Activated CD4-positive, alpha-beta T cell treated with anti-CD3 and anti-CD28 coated beads, Interleukin-2, amount 10 ng/mL, durations not matched to agents 7 days and 5 days (primary cell): Measurements from ENCODE around the gene SLC25A51. TPM values are rescaled to one million over a fixed set of nuclear protein-coding genes. Genes with fewer than 3 reads are reported as not detected.

Experiments used
- CTCF ChIA-PET: fragments of 350-600 bp; sonication (Branson Sonifier 250); formaldehyde crosslinking; loops from one replicate; lab custom pipeline; 2021; ENCODE audit warnings: antibody characterized with exemption; lab: Charles Lee
- POLR2A ChIA-PET: fragments of 350-600 bp; sonication (Branson Sonifier 250); formaldehyde crosslinking; loops from one replicate; lab custom pipeline; 2021; ENCODE audit warnings: antibody characterized with exemption; lab: Charles Lee
- DNase-seq: peaks from one replicate; pipeline ENCODE4 v3.0.0-alpha.2; 2020
- H3K27ac Mint-ChIP-seq: one replicate; pipeline ENCODE4 v1.8.0; 2021; ENCODE audit warnings: mild to moderate bottlenecking, moderate library complexity, mixed read lengths
- H3K27me3 Mint-ChIP-seq: one replicate; pipeline ENCODE4 v1.8.0; 2021; ENCODE audit warnings: mixed read lengths
- H3K36me3 Mint-ChIP-seq: one replicate; pipeline ENCODE4 v1.8.0; 2021; ENCODE audit warnings: low read depth, mixed read lengths
- H3K4me1 Mint-ChIP-seq: one replicate; pipeline ENCODE4 v1.8.0; 2021; ENCODE audit warnings: mixed read lengths
- H3K4me3 Mint-ChIP-seq: one replicate; pipeline ENCODE4 v1.8.0; 2021; ENCODE audit warnings: mild to moderate bottlenecking, moderate library complexity, mixed read lengths
- H3K9me3 Mint-ChIP-seq: one replicate; pipeline ENCODE4 v1.8.0; 2021; ENCODE audit warnings: mixed read lengths
- total RNA-seq, 2 experiments: library from RNA; stranded (reverse); gene quantifications; one replicate each; pipeline ENCODE4 v1.2.3, GENCODE V29; 2021

The SLC25A51 gene, protein sequence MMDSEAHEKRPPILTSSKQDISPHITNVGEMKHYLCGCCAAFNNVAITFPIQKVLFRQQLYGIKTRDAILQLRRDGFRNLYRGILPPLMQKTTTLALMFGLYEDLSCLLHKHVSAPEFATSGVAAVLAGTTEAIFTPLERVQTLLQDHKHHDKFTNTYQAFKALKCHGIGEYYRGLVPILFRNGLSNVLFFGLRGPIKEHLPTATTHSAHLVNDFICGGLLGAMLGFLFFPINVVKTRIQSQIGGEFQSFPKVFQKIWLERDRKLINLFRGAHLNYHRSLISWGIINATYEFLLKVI
- 10 to 100 TPM; 30.5 to 36.8 TPM for total RNA-seq

DNA sequence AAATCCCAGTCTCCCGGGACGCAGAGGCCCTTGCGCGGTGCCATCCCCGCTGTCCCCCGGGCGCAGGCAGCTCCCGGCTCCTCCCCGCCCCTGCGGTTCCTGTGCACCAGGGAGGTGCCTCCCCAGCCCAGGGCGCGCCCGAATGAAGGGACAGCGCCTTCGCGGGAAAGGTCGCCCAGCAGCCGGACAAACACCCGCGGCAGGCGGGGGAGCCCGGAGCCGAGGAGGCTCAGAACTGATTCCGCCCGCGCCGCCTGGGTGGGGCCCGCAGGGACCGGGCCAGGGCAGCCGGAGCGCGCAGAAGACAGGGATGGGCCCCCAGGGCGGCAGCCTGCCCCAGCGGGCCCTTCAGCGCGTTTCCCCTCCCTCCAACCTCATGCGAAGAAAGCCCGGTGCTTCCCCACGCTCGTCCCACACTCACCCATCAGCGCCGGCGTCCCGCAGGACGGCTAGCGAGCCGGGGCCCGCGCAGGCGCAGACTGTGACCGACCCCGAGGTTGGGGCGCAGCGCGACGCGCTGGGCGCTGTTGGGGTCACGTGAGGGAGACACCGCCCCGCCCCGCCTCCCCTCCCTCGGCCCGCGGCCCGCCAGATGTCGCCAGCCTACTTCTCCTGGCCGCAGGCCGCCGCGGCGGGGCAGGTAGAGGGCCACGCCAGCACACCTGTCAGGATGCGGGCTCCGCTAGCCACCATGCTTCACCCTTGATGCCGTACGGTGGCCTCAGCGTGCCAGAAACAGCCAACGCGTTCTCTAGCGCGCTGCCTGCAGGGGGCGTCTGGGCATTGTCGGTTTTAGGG lies at the start of gene SLC25A51:
SLC25A51 (minus strand) TSS at position 481 of the 798 bp plus-strand sequence. CDS start 15,577 bp downstream, outside the sequence.
- Mint-ChIP-seq H3K27ac (peak within 1 kb of the TSS; percentile 94), H3K4me3 (peak within 1 kb of the TSS; percentile 89), H3K27me3 (peaks cover 2% of the 10 kb centered on the region), H3K4me1 (peaks cover 24% of the 10 kb centered on the region), H3K9me3 (no peaks in the 10 kb centered on the region), H3K36me3 (peaks cover 12% of the 10 kb centered on the region)
- ChIA-PET CTCF (interaction anchor here (1.3 kb wide), 2 partner anchors 10 to 184 kb away, joined by 6 to 7 read pairs; no protein-coding TSS in a partner anchor), POLR2A (no interaction called here)
- peak; percentile 94 for DNase-seq

DNA sequence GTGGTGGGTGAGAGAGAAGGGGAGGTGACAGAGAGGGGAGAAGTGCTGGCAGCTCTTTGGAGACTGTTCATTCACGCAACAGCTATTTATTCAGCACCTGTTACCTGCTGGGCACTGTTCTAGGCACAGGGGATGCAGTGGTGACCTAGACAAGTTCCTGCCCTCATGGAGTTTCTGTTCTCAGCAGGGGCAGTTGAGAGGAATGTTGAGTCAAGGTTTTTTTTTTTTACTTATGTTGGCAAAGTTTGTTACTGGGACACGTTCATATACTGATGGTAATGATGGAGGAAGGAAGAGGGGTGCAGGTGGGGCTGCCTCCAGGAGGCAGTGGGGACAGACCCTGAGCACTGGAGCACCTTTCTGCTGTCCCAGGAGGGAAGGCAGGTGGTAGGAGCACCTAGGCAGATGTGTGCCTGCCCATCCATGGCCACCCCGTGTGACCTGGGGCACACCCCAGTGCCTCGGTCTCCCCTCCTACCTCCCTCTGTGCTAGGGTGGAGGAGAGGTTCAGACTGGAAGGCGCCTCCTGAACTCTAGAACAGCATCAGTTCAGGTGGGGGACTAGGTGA lies 49.4 kb upstream of the SLC25A51 start:
- no peaks in the 10 kb centered on the region for H3K36me3 Mint-ChIP-seq
- H3K4me3 Mint-ChIP-seq: no peak overlapping the region
- no peaks in the 10 kb centered on the region for H3K27me3 Mint-ChIP-seq
- ChIA-PET POLR2A (no interaction called here), CTCF (interaction anchor here (0.7 kb wide), 1 partner anchor 173 kb away, joined by 4 read pairs; no protein-coding TSS in a partner anchor)
- no peaks in the 10 kb centered on the region for H3K9me3 Mint-ChIP-seq
- peak overlapping the region; percentile 55 for H3K27ac Mint-ChIP-seq
- no peak for DNase-seq
- H3K4me1 Mint-ChIP-seq: peaks cover 13% of the 10 kb centered on the region

DNA sequence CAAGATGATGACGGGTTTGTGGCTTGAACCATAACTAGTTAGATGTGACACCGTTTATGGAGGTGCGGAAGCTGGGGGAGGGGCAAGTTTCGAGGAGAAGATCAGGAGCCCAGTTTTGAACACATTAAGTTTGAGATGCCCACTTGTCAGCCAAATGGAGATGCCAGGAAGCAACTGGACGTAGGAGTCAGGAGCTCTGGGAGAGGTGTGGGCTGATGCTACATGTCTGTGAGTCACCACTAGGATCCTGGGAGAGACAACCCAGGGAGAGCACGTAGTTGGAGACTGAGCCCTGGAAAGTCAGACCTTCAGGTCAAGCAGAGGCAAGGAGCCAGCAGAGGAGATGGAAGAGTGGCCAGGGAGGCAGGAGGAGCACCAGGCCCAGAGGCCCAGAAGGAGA lies 48.8 kb upstream of the SLC25A51 start:
- H3K36me3 Mint-ChIP-seq: no peaks in the 10 kb centered on the region
- H3K9me3 Mint-ChIP-seq: no peaks in the 10 kb centered on the region
- no peaks in the 10 kb centered on the region for H3K27me3 Mint-ChIP-seq
- DNase-seq: no peak
- ChIA-PET POLR2A (no interaction called here), CTCF (interaction anchor here (0.7 kb wide), 1 partner anchor 173 kb away, joined by 4 read pairs; no protein-coding TSS in a partner anchor)
- no peak overlapping the region for H3K4me3 Mint-ChIP-seq
- peaks cover 13% of the 10 kb centered on the region for H3K4me1 Mint-ChIP-seq
- no peak overlapping the region for H3K27ac Mint-ChIP-seq

DNA sequence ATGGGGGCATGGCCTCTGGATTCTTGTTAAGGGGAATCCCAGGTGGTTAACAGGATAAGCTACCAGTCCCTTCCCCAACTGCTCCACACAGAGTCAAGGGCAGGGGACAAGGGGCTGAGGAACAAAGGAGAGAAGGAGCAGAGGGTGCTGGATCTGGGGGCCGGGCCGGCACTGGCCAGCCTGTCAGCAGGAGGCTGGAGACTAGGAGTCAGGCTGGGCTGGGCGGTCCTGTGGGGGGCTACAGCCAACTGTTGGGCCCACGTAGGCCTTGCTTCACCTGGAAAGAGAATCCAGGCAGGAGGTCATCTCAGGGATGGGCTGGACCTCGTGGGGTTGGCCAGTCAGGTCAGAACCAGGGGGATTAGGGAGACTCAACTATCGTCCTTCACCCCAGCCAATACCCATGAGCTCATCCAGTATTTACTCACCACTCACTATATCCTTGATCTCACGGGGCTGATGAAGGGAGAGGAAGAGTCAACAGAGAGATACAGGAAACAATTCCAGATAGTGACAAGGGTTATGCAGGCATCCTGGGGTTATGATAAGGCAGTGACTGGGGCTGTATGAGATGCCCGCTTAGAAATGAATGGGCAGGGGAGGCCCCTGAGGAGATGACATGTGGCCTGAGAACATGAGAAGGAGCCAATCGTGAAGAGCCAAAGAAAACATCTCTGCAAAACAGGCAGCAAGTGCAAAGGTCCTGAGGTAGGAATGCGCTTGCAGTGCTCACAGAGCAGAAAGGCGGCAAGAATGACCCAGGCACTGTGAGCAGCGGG lies 47.9 kb upstream of the SLC25A51 start:
- no peak overlapping the region for H3K4me3 Mint-ChIP-seq
- ChIA-PET CTCF (interaction anchor here (1.0 kb wide), 1 partner anchor 10 kb away, joined by 3 read pairs; no protein-coding TSS in a partner anchor), POLR2A (no interaction called here)
- DNase-seq: no peak
- no peak overlapping the region for H3K27ac Mint-ChIP-seq
- no peaks in the 10 kb centered on the region for H3K36me3 Mint-ChIP-seq
- H3K9me3 Mint-ChIP-seq: no peaks in the 10 kb centered on the region
- no peaks in the 10 kb centered on the region for H3K27me3 Mint-ChIP-seq
- peaks cover 13% of the 10 kb centered on the region for H3K4me1 Mint-ChIP-seq

DNA sequence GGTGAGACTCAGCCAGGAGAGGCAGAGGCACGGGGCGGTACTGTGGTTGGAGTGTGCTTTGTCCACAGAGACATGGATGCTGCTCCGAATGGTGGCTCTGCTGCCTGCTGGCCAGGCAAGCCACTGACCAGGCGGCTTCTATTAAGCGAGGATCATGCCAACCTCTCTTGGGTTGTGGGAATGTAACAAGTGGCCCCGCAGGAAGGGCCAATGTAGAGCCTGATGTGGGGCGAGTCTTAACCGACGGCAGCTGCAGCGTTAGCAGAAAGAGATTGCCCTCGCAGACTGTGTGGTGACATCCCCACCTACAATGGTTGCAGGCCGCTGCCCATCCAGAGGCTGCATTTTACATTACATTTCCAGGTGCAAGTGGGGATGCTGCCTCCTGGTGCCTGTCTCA lies 46.6 kb upstream of the SLC25A51 start:
- Mint-ChIP-seq H3K4me1 (peaks cover 13% of the 10 kb centered on the region), H3K27ac (no peak overlapping the region), H3K9me3 (no peaks in the 10 kb centered on the region), H3K27me3 (no peaks in the 10 kb centered on the region), H3K36me3 (no peaks in the 10 kb centered on the region), H3K4me3 (no peak overlapping the region)
- ChIA-PET POLR2A (no interaction called here), CTCF (no interaction called here)
- DNase-seq: no peak

DNA sequence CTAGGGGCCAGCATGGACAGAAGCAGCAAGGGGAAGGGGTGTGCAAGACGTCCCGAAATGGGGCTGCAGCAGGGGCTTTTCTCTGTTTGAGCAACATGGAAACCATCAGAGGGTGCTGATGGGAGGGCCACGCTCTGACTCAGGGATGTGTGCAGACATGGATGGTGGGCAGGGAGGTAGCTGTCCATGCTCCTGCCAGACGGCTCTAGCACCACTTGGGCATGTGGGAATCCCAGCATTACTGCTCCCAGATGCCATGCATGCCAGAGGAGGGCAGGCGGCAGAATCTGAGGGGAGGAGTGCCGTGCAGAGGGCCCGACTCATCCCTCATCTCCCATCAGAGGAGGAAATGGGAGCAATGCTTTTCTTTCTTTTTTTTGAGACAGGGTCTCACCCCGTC lies 45.6 kb upstream of the SLC25A51 start:
- H3K36me3 Mint-ChIP-seq: no peaks in the 10 kb centered on the region
- H3K9me3 Mint-ChIP-seq: no peaks in the 10 kb centered on the region
- ChIA-PET POLR2A (no interaction called here), CTCF (interaction anchor here (0.6 kb wide), 2 partner anchors 12 to 100 kb away, joined by 3 read pairs; no protein-coding TSS in a partner anchor)
- H3K27me3 Mint-ChIP-seq: no peaks in the 10 kb centered on the region
- no peak for DNase-seq
- H3K4me3 Mint-ChIP-seq: no peak overlapping the region
- no peak overlapping the region for H3K27ac Mint-ChIP-seq
- H3K4me1 Mint-ChIP-seq: peaks cover 13% of the 10 kb centered on the region

DNA sequence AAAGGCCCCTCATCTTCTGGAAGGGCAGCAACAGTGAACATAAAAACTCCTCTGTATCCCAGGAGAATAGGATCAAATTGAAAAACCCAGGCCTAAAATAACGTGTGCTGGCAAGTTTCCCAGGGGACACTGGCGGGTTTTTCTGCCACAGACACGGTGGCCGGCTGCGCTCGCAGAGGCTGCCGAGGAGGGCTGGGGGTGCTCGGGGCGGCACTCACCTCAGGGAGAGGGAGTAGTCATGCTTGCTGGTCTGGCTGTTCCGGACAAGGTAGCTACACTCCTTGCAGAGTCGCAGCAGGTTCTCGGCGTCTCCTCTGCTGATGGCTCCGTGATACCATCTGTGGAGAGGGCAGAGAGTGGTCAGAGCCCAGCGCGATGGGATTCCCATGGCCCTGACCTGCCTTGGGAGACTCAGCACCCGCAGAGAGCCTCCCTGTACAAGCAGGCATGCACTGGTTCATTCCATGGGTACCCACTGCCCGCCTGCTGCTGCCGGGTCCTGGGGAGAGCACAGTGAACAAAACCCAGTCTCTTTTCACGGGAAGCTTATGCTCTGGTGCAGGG lies 44.6 kb upstream of the SLC25A51 start:
- ChIA-PET CTCF (interaction anchor here (0.6 kb wide), 1 partner anchor 204 kb away, joined by 3 read pairs; no protein-coding TSS in a partner anchor), POLR2A (no interaction called here)
- no peaks in the 10 kb centered on the region for H3K36me3 Mint-ChIP-seq
- H3K4me1 Mint-ChIP-seq: peaks cover 6% of the 10 kb centered on the region
- H3K27me3 Mint-ChIP-seq: no peaks in the 10 kb centered on the region
- H3K4me3 Mint-ChIP-seq: no peak overlapping the region
- no peaks in the 10 kb centered on the region for H3K9me3 Mint-ChIP-seq
- no peak for DNase-seq
- no peak overlapping the region for H3K27ac Mint-ChIP-seq

DNA sequence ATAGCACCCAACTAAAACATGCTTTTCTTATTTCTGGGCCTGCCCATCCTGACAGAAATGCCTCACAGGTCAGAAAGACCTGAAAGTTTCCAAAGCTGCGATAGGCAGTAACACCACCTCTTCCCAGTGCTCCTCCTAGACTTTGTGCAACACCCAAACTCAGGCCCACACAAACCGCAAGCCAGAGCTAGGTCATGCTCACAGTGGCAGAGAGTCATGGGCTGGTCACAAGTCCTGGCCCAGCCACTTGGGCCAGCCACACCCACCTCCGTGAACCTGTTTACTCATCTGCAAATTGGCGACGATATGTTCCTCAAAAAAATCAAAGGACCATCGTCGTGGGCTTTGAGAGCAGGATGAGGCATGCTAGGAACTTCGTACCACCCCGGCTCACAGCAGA lies 44.0 kb upstream of the SLC25A51 start:
- Mint-ChIP-seq H3K27ac (no peak overlapping the region), H3K4me1 (peaks cover 2% of the 10 kb centered on the region), H3K9me3 (no peaks in the 10 kb centered on the region), H3K36me3 (no peaks in the 10 kb centered on the region), H3K4me3 (no peak overlapping the region), H3K27me3 (no peaks in the 10 kb centered on the region)
- CTCF ChIA-PET: no interaction called here
- DNase-seq: no peak
- POLR2A ChIA-PET: no interaction called here

DNA sequence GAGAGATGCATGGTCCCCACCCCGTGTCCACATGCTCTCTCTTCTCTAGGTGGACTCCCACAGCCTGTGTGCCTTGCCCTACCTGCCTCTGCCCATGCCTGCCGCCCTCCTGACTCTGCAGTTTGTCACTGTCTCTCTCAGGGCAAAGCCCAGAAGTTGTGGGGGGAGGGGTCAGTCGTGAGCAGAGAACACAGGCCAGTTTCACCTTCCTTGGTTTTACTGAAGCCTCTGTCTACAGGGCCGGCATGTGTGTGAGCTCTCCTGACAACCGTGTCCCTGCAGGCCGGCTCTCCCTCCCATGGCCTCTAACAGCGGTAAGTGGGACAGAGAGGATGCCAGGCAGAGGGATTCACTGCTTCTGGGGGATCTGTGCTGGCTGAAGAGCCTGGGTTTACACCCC lies 43.5 kb upstream of the SLC25A51 start:
- ChIA-PET CTCF (no interaction called here), POLR2A (no interaction called here)
- H3K4me3 Mint-ChIP-seq: no peak overlapping the region
- no peaks in the 10 kb centered on the region for H3K4me1 Mint-ChIP-seq
- no peak overlapping the region for H3K27ac Mint-ChIP-seq
- H3K36me3 Mint-ChIP-seq: no peaks in the 10 kb centered on the region
- no peak for DNase-seq
- H3K9me3 Mint-ChIP-seq: no peaks in the 10 kb centered on the region
- no peaks in the 10 kb centered on the region for H3K27me3 Mint-ChIP-seq

DNA sequence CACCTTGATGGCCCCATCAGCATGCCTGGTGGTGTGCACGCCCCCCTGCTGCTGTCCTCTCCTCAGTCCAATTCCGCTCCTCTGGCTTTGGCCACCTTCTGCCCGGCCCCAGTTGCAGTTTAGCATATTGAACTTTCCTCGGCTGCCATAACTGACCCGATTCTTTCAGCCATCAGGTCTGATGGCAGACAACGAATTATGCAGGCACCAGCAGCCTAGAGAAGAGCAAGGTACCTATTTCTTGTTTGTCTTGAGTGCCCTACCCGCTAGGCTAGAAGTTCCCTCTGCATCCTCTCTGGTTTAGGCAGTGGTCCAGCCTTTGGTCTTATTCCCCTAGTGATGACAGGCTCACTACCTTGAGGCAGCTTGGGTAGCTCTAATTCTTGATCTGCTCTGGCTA lies 43.0 kb upstream of the SLC25A51 start:
- Mint-ChIP-seq H3K27me3 (no peaks in the 10 kb centered on the region), H3K9me3 (no peaks in the 10 kb centered on the region), H3K4me1 (no peaks in the 10 kb centered on the region), H3K27ac (no peak overlapping the region), H3K36me3 (no peaks in the 10 kb centered on the region), H3K4me3 (no peak overlapping the region)
- DNase-seq: no peak
- ChIA-PET POLR2A (no interaction called here), CTCF (no interaction called here)

DNA sequence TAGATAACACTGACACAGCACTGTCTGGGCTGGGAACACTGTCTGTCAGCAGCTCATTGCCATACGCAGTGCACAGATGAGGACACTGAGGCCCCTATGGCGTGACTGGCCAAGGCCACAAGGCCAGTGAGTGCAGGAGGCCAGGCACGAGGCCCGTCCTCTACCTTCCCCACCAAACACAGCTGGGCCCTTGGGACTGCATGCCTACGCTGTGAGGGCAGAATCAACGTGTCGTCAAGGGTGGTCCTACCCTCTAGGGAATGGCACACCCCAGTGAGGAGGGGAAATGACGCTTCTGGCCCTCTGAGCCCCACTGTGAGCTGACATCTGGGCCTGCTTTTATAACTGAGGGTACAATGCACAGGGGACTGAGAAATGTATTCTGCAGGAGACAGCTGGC lies 42.1 kb upstream of the SLC25A51 start:
- H3K27ac Mint-ChIP-seq: no peak overlapping the region
- POLR2A ChIA-PET: no interaction called here
- no peaks in the 10 kb centered on the region for H3K27me3 Mint-ChIP-seq
- H3K4me1 Mint-ChIP-seq: no peaks in the 10 kb centered on the region
- H3K36me3 Mint-ChIP-seq: no peaks in the 10 kb centered on the region
- no peak for DNase-seq
- no peak overlapping the region for H3K4me3 Mint-ChIP-seq
- CTCF ChIA-PET: interaction anchor here (1.6 kb wide), 1 partner anchor 114 kb away, joined by 3 read pairs; no protein-coding TSS in a partner anchor
- no peaks in the 10 kb centered on the region for H3K9me3 Mint-ChIP-seq
